HFFc6 (cell line): Measurements from ENCODE around the gene CNIH3. TPM values are rescaled to one million over a fixed set of nuclear protein-coding genes. Genes with fewer than 3 reads are reported as not detected.

Experiments used
- DNase-seq: peaks from one replicate; pipeline ENCODE4 v3.0.0-alpha.2; 2018
- H3K27ac Mint-ChIP-seq: 2 replicates; pipeline ENCODE4 v1.8.0; 2020; ENCODE audit warnings: mild to moderate bottlenecking, mixed read lengths
- H3K27me3 Mint-ChIP-seq: 2 replicates; pipeline ENCODE4 v1.8.0; 2021; ENCODE audit warnings: mild to moderate bottlenecking, moderate library complexity, mixed read lengths; ENCODE audit not compliant: insufficient read depth
- H3K36me3 Mint-ChIP-seq: 2 replicates; pipeline ENCODE4 v1.8.0; 2021; ENCODE audit warnings: low read depth, mixed read lengths
- H3K4me1 Mint-ChIP-seq: 2 replicates; pipeline ENCODE4 v1.8.0; 2020; ENCODE audit warnings: low read depth, mixed read lengths
- H3K4me3 Mint-ChIP-seq: 2 replicates; pipeline ENCODE4 v1.8.0; 2020; ENCODE audit warnings: mild to moderate bottlenecking, moderate library complexity, mixed read lengths
- H3K9me3 Mint-ChIP-seq: 2 replicates; pipeline ENCODE4 v1.8.0; 2020; ENCODE audit warnings: mild to moderate bottlenecking, mixed read lengths
- CTCF ChIP-seq: fragments of 200-600 bp; sonication (generic); IDR thresholded peaks from 2 replicates; pipeline ENCODE4 v1.5.0; 2021; ENCODE audit warnings: antibody characterized with exemption, mild to moderate bottlenecking
- total RNA-seq, 6 experiments: library from RNA; stranded (reverse); fragmentation: NEBNext Ultra II Directional; extraction: Animal tissue kit (Norgen Biotek cat#: 25700); gene quantifications; 2 replicates in 1 of 6; 3 replicates in 5 of 6; pipeline ENCODE4 v1.2.3, GENCODE V29; 2021

CNIH3 gene
- total RNA-seq, 6 experiments from 2014 or later = 18.6 to 32.3 (median 30.5) TPM

DNA sequence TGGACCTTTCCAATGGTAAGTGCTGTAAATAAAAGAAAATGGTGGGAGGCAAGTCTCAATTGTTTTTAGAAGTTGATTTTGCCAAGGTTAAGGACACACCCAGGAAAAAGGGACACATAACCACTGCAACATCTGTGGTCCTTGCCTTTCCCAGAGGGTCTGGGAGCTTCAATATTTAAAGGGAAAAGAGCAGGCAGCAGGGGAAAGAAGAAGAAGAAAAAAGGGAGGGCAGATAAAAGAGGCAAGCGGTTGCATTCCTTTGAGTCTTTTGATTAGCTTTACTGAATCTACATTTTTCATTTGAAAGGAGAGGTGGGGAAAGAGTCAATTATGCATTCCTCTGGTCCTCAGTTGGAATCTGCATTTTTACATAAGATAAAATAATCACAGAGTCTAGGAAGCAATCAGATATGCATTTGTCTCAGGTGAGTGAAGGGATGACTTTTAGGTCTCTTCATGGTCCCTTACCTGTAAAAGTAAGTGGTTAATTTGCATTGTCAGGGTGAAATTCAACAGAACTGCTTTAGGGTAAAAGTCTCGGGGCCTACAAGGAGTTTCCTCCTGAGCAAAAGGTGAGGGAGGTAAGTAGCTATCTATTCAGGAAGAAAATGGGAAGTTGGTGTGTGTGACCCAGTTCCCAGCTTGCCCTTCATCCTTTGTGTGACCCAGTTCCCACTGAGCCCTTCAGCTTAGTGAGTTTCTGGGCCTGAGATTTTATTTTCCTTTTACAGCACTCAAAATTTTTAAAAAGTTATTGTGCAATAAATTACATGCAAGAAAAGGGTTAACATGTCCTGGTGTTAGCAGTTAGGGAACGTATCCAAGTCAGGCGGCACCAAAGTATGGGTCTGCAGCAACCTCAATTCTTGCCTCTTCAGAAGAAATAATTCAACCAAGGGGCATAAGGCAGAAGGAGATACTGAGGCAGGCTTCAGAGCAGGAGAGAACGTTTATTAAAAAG is 8.6 kb upstream of the CNIH3 start:
- no peak overlapping the region for H3K27ac Mint-ChIP-seq
- H3K36me3 Mint-ChIP-seq = no peaks in the 10 kb centered on the region
- no peaks in the 10 kb centered on the region; the same call in none of the 2 replicates for H3K27me3 Mint-ChIP-seq
- DNase-seq = no peak
- H3K4me3 Mint-ChIP-seq = no peak overlapping the region
- H3K4me1 Mint-ChIP-seq = peaks cover 8% of the 10 kb centered on the region
- TF ChIP-seq CTCF = no peak
- H3K9me3 Mint-ChIP-seq = no peaks in the 10 kb centered on the region

GRCh38 chr1:224609333-224609732 is 6.8 kb upstream of the CNIH3 start:
- Mint-ChIP-seq H3K4me1 (peaks cover 8% of the 10 kb centered on the region), H3K4me3 (no peak overlapping the region), H3K27ac (no peak overlapping the region), H3K36me3 (no peaks in the 10 kb centered on the region), H3K9me3 (no peaks in the 10 kb centered on the region), H3K27me3 (no peaks in the 10 kb centered on the region; the same call in none of the 2 replicates)
- no peak for DNase-seq
- TF ChIP-seq CTCF = no peak

GRCh38 chr1:224612246-224612645 is 3.9 kb upstream of the CNIH3 start:
- no peak for TF ChIP-seq CTCF
- no peak for DNase-seq
- no peak overlapping the region for H3K4me3 Mint-ChIP-seq
- no peak overlapping the region for H3K27ac Mint-ChIP-seq
- no peaks in the 10 kb centered on the region for H3K36me3 Mint-ChIP-seq
- H3K27me3 Mint-ChIP-seq = no peaks in the 10 kb centered on the region; the same call in 1 of the 2 replicates
- no peaks in the 10 kb centered on the region for H3K9me3 Mint-ChIP-seq
- H3K4me1 Mint-ChIP-seq = peaks cover 18% of the 10 kb centered on the region

- Mint-ChIP-seq H3K27me3 (peaks cover 3% of the 10 kb centered on the region), H3K36me3 (peaks cover 12% of the 10 kb centered on the region), H3K4me3 (no peak overlapping the region), H3K4me1 (peaks cover 22% of the 10 kb centered on the region), H3K9me3 (no peaks in the 10 kb centered on the region), H3K27ac (no peak overlapping the region)
- no peak for TF ChIP-seq CTCF
- no peak for DNase-seq
Measured at GRCh38 chr1:224613486-224613885, 2.6 kb upstream of the CNIH3 start.

DNA sequence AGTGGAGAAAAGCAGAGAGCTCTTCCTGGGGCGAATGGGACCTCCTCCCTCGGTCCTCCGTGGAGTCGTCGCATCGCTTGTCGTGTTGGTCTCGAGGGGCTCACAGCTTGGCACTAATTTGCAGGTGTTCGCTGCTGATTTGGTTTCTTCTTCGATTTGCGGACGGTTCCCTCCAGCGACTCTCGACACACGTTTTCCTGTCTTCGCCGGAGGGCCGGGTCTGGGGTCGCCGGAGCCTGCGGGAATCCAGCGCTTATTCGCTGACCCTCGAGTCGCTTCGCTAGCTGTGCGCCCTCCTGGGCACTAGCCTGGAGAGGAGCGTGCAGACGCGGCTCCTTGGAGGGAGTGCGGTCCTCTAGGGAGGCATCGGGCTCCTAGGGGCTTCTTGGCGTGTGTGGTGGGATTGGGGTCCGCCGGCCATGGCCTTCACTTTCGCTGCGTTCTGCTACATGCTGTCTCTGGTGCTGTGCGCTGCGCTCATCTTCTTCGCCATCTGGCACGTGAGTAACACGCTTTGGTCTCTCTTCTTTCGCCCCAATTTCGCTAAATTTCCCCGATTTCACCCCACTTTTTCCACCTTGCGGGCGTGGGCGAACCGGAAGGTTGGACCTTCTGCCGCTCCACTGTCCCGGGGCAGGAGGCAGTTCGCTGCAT is 766 bp downstream of the CNIH3 start:
- Mint-ChIP-seq H3K36me3 (peaks cover 41% of the 10 kb centered on the region), H3K9me3 (peaks cover 4% of the 10 kb centered on the region; the same call in 1 of the 2 replicates), H3K4me1 (peaks cover 44% of the 10 kb centered on the region), H3K4me3 (peak overlapping the region; percentile 99), H3K27ac (peak overlapping the region; percentile 78), H3K27me3 (peaks cover 3% of the 10 kb centered on the region)
- TF ChIP-seq CTCF = no peak
- no peak for DNase-seq
